ENCODE measurements around the gene ECI1.
"Not testable (repeated sequence)": the region's sequence is repeated elsewhere in the genome, so short reads cannot be mapped to it uniquely, and the experiment has no call there.

Gene ECI1

GRCh38 chr16:2278956-2279800 lies 27.8 kb upstream of the ECI1 start:
- no peak for DNase-seq

DNA sequence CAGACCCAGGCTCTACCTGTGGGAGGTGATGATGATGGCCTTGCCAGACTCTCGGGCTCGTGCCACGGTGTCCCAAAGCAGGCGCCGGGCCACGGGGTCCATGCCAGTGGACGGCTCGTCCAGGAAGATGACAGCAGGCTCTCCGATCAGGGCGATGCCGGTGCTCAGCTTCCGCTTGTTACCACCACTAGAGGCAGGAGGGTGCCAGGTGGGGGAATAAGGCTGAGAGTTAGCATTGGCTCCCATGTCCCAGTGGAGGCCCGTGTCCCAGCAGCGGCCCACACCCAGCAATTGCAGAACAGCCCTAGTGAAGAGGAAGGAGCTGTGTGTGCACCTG lies 26.9 kb upstream of the ECI1 start:
- DNase-seq, result no peak

DNA sequence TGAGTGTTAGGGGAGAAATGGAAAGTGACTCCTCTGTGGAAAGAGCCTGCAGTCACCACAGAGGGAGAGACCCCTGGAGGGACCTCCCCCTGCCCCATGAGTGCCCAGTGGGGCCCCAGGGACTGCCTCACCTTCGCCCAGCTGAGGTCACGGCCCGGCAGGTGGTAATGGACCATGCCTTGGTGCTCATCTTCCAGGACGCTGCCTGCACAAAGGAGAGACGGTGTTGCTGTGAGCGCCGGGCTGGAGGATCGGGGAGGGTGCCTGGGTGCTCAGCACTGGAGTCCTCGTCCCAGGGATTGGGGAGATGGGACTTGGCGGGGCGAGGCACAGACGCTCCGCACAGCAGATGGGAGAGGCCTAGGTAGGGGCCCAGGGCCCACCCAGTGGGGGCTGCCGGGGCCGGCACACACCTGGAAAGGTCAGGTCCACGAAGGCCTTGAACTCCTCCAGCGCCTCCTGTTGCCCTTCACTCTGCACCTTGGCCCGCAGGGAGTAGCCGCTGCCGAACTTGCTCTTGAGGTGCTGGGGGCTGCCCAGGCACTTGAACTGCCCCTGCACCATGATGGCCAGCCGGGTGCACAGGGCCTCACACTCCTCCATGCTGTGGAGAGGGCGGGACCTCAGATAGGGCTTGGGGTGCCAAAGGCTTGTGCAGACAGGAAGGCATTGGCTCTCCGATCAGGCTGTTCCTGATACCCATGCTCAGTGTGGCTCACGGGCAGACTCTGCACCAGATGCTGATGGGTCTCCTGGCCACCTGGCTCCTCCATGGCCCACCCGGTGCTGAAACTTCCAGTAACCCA lies 26.3 kb upstream of the ECI1 start:
- DNase-seq, result no peak

DNA sequence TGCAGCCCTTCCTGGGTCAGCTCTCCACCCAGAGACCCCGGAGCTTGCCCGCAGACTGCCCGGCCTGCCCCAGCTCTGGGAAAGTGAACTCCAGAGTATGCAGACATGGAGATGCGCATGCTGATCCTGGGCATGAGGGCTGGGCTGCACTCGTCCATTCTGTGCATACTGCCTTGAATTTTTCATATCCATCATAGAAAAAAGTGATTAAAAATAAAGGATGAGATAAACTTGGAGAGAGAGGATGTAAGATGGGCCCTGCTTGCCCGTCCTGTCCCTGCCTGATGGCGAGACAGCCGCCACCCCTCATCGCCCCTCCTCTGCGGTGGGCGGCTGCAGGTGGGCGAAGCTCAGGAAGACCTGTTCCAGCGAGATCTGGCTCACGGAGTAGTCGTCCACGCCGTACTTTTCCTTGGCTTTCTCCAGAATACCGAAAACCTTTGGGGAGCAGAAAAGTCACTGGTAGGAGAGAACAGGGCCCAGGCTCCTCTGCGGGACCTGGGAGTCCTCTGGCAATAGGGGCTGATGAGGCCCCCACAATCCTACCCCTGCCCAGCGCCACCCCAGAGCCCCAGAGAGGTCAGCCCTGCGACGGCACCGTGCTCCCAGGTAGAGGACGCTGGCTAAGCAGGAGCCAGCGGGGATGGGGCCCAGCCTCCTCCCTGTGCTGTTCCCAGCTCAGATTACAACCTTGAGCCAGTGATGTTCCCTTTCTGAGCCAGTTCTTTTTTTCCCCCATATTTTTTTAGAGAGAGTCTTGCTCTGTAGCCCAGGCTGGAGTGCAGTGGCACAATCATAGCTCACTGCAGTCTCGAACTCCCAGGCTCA lies 25.2 kb upstream of the ECI1 start:
- DNase-seq, result no peak

DNA sequence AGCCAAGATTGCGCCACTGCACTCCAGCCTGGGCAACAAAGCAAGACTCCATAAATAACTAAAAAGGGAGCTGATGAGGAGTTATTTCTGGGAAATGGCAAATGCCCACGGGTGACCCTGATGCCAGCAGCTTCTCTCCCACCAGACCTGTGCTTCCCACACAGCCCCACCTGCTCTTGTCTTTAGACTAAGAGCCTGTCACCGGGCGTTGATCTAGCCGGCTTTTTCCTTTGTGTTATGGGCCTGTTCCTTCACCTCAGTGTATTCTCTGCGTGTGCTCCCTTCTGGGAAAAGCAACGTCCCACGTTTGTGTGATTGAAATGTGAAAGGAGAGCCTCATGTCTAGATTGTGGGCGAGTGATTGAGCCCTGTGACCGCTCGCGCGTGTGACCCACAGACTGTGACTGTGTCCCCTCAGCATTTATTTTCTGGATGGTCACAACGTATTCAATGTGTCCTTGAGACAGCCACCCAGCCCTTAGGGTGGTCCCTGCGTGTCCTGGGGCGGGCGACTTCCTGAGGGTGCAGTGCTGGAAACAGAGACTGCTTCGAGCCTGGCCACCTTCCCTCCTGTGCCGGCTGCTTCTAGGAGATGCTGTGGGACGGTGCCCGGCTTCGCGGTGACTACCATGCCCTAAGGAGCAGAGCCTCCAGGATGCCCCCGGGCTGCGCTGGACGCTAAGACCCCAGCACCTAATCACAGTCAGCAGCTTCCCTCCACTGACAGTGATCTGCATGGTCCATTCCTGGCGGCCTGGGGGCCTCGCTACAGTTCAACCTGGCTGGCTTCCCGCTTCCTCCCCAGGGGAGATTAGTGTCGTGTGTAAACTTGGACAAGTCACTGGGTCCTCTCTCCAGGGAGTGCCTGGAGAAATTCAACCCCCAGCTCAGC lies 24.3 kb upstream of the ECI1 start:
- DNase-seq, result no peak

GRCh38 chr16:2273931-2274330 lies 22.5 kb upstream of the ECI1 start:
- DNase-seq, result no peak

- no peak for DNase-seq
Observed at GRCh38 chr16:2273484-2273883, 22.1 kb upstream of the ECI1 start.

GRCh38 chr16:2271848-2272461 lies 20.6 kb upstream of the ECI1 start:
- no peak for DNase-seq

- DNase-seq, result no peak
Observed at GRCh38 chr16:2270588-2271470, 19.4 kb upstream of the ECI1 start.

GRCh38 chr16:2270070-2270462 lies 18.7 kb upstream of the ECI1 start:
- no peak for DNase-seq

DNA sequence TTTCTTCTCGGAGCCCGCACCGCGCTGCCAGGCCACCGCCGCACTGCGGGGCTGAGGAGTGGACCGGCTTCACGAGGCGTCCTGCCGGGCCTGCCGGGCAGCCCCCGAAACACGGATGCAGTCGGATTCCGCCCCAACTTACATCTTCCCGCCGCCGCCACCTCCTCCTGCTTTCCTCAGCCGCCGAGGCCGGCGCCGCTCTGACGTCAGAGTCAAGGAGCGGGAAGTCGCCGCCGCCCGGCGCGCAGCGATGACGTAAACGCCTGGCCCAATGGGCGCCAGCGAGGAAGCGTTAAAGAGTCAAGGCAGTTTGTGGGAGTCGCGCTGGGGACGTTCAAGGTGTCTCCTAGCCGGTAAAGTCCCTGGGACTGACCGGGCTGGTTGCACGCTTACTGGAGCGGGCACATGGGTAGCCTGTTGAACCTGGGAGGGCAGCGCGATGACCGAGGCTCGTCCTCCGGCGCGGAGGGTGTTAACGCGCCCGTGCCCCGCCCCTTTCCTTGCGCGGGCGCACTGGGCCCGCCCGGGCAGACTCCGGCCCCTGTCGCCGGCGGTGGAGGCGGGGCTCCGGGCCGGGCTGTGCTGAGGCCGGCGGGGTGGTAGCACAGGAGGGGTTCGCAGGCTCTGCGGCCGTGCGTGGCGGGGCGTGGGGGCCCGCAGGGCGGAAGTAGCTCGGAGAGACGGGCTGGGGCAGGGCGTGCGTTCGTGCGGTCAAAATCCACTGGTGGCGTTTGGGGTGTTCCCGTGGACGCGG lies 16.7 kb upstream of the ECI1 start, which contains the start of gene RNPS1:
RNPS1 (minus strand) TSS at position 214 of the 754 bp plus-strand sequence. CDS start 3,483 bp downstream, outside the sequence.
- peak; percentile 95 for DNase-seq

- DNase-seq, result not testable (repeated sequence)
Observed at GRCh38 chr16:2267505-2267912, 16.1 kb upstream of the ECI1 start.

DNA sequence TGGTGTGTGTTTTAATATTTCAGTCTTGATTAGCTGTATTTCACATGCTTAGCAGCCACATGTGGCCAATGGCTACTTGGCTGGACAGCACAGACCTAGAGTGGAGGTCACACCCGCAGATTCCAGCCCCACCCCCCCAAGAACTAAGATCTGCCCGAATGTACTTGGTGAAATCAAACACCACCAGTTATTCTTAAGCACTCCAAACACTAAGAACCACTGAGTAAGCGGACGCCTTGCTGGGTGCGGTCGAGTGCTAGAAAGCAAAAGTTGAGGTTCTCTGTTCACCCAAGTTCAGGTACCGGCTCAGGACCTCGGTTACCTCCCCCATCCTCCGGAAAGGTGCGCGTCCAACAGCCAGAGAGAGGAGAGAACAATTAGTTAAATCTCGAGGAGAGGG lies 15.5 kb upstream of the ECI1 start:
- peak; percentile 20 for DNase-seq

- not testable (repeated sequence) for DNase-seq
Observed at GRCh38 chr16:2263026-2263425, 11.6 kb upstream of the ECI1 start.

DNA sequence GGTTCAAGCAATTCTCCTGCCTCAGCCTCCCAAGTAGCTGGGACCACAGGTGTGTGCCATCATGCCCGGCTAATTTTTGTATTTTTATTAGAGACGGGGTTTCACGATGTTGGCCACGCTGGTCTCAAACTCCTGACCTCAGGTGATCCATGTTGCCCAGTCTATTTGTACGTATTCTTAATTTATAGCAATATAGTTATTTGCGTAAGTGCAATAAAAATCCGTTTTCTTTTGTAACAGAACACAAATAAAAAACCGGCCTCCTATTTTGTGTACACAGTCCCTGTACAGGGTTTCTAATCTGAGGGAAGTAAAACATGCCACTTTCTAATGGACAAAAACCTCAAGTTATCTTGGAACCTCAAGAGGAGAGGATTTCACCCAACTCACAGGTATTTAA lies 8.9 kb upstream of the ECI1 start:
- no peak for DNase-seq

DNA sequence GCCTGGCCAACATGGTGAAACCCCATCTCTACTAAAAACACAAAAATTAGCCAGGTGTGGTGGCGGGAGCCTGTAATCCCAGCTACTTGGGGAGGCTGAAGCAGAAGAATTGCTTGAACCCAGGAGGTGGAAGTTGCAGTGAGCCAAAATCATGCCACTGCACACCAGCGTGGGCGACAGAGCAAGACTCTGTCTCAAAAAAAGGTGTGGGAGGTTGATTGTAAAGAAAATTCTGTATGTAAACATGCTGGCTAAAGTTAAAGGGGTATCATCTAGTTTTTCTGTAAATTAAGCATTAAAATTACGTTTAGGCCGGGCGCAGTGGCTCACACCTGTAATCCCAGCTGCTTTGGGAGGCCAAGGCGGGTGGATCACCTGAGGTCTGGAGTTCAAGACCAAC lies 7.1 kb upstream of the ECI1 start:
- DNase-seq, result not testable (repeated sequence)

DNA sequence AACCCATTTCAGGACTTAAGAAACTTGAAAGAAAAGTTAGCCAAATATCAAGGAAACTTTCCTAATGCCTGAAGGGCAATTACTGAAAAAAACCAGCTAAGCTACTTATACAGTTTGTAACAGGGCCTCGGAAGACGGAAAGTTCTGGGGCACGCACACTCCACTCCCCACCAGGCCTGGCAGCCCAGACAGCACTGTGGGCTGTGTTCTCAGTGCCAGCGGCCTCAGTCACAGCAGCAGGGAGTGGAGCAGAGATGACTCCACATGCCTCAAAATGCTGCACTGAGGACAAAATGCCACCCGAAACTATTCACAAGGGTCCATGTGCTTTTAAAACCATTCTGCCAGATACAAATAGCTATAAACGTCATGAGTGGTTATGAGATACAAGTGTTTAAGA lies 6.3 kb upstream of the ECI1 start:
- no peak for DNase-seq

DNA sequence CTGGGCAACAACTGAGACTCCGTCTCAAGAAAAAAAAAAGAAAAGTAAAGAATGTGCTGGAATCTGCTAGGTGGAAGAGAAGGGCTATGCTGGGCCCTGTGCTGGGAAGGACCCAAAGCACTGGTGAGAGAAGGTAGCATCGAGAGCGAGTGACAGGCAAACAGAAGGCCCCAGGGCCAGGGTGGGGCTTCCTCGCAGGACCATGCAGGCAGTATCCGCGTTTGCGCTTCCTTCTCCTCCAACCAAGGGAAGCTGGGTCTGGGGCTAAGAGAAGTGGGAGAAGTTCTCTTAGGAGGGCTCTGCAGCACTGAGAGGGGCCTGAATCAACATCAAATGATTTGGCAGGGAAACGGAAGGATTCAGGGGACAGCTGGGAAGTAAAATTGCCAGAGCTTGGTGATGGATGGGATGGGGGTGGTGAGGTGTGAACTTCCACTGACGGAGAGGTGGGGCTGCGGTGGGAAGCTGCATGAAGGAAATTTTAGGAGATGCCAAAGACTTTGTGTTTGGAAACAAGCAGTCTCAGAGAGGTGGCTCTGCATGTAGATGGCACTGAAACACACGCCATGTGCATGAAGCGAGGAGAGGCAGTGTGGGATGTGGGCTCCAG lies 5.2 kb upstream of the ECI1 start:
- no peak for DNase-seq

GRCh38 chr16:2253293-2253692 lies 1.9 kb upstream of the ECI1 start:
- no peak for DNase-seq

DNA sequence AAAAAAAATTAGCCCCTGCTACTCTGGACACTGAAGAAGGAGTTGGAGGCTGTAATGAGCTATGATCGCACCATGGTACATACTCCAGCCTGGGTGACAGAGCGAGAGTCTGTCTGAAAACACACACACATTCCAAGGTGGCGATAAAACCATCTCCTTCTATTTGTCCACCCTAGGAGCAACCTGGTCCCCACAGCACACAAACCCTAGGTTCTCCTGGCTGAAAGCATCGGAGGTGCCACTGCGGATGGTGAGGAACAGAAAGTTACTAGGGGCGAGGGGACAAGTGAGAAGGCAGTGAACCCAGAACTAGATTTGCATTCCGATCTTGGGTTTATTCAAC lies 1.4 kb upstream of the ECI1 start:
- DNase-seq, result no peak

Measured in hematopoietic multipotent progenitor cell treated with erythropoietin and hydrocortisone succinate and interleukin-3 and kit ligand, for 8 days (in vitro differentiated cells).